HCT116 (cell line): ENCODE results near the gene GM2A.

Source experiments
- EZH2 ChIP-seq: fragments of 200-600 bp; sonication (generic); IDR thresholded peaks from 2 replicates; pipeline ENCODE4 v1.6.1; 2017; ENCODE audit warnings: antibody characterized with exemption, mixed run types
- EZH2phosphoT487 ChIP-seq: fragments of 200-600 bp; IDR thresholded peaks from 2 replicates; pipeline ENCODE4 v1.6.1; 2018; ENCODE audit warnings: antibody characterized with exemption, borderline replicate concordance
- FOSL1 ChIP-seq: IDR thresholded peaks from 2 replicates; pipeline ENCODE4 v1.6.1; 2012; ENCODE audit warnings: low read depth
- POLR2A ChIP-seq: IDR thresholded peaks from 2 replicates; pipeline ENCODE4 v1.7.0; 2011; ENCODE audit warnings: borderline replicate concordance; ENCODE audit not compliant: insufficient read depth, insufficient read length; ENCODE audit errors: extremely low read depth
- POLR2AphosphoS5 ChIP-seq: IDR thresholded peaks from 2 replicates; pipeline ENCODE4 v1.6.1; 2011; ENCODE audit warnings: mild to moderate bottlenecking, low read depth, low read length, moderate library complexity
- RAD21 ChIP-seq: IDR thresholded peaks from 2 replicates; pipeline ENCODE4 v1.6.1; 2012; ENCODE audit warnings: low read depth, mild to moderate bottlenecking
- SIN3A ChIP-seq: IDR thresholded peaks from 2 replicates; pipeline ENCODE4 v1.6.1; 2012; ENCODE audit warnings: low read depth
- SRF ChIP-seq: IDR thresholded peaks from 2 replicates; pipeline ENCODE4 v1.6.1; 2012; ENCODE audit warnings: low read depth
- TCF7L2 ChIP-seq: IDR thresholded peaks from 2 replicates; pipeline ENCODE4 v1.7.0; 2011; ENCODE audit warnings: borderline replicate concordance, inconsistent platforms; ENCODE audit not compliant: insufficient read depth, insufficient read length; ENCODE audit errors: extremely low read depth
- YY1 ChIP-seq: IDR thresholded peaks from 2 replicates; pipeline ENCODE4 v1.6.1; 2011; ENCODE audit warnings: low read length, low read depth, moderate library complexity, mild to moderate bottlenecking; ENCODE audit not compliant: insufficient replicate concordance; ENCODE audit errors: extremely low read depth
- TF ChIP-seq, protein P1 (sequence below), 3 experiments: fragments of 200-600 bp in 1 of 3; sonication (generic) in 1 of 3; IDR thresholded peaks in 2 of 3; conservative IDR thresholded peaks in 1 of 3; 2 replicates each; pipeline ENCODE4 v1.5.1; 2012 to 2017; ENCODE audit warnings: low read depth in 2 of 3, low read length in 2 of 3, antibody characterized with exemption in 1 of 3, borderline replicate concordance in 1 of 3, control low read depth in 1 of 3, mild to moderate bottlenecking in 1 of 3, mixed read lengths in 1 of 3, mixed run types in 1 of 3, moderate library complexity in 1 of 3; ENCODE audit not compliant: insufficient read depth in 1 of 3
- TF ChIP-seq, protein P2 (sequence below): IDR thresholded peaks from 2 replicates; pipeline ENCODE4 v1.6.1; 2012
- TF ChIP-seq, protein P3 (sequence below): IDR thresholded peaks from 2 replicates; pipeline ENCODE4 v1.6.1; 2011; ENCODE audit warnings: mild to moderate bottlenecking, low read length, moderate library complexity; ENCODE audit not compliant: insufficient replicate concordance; ENCODE audit errors: extremely low read depth

DNA sequence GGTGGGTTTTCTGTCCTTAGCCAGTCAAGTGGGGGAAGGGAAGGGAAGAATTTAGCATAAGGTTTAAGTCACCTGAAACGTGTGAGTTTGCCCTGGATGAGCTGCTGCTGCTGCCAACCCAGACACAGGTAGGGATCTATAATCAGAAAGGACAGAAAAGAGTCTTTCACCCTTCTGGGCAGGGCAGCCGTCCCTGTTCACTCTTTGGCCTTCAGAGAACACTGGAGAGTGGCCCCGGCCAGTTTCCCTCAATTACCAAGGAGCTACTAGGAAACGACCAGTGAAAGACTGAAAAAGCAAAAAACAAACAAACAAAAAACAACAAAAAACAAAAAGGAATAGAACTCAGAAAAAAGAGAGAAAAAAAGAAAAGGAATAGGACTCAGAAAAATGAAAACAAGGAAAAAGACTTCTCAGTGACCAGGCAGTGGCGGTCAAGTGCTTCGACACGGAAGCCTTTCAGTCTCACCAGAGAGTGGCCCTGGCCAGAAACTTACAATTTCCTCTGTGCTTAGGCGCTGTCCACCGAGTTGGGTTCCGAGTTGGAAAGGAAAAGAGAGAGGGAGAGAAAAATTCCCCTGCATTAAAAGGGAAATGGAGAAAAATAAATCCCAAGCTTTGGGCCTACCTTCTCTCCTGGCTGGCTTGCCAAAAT is 2.5 kb upstream of the GM2A start:
- TF ChIP-seq YY1 (no peak), EZH2 (no peak), EZH2phosphoT487 (no peak), POLR2A (no peak), TCF7L2 (no peak), RAD21 (0 out of 2 replicates have a peak, but pooled peaks have one; percentile 18), POLR2AphosphoS5 (no peak), SRF (no peak), SIN3A (no peak), FOSL1 (no peak)
- TF ChIP-seq, protein P1, sequence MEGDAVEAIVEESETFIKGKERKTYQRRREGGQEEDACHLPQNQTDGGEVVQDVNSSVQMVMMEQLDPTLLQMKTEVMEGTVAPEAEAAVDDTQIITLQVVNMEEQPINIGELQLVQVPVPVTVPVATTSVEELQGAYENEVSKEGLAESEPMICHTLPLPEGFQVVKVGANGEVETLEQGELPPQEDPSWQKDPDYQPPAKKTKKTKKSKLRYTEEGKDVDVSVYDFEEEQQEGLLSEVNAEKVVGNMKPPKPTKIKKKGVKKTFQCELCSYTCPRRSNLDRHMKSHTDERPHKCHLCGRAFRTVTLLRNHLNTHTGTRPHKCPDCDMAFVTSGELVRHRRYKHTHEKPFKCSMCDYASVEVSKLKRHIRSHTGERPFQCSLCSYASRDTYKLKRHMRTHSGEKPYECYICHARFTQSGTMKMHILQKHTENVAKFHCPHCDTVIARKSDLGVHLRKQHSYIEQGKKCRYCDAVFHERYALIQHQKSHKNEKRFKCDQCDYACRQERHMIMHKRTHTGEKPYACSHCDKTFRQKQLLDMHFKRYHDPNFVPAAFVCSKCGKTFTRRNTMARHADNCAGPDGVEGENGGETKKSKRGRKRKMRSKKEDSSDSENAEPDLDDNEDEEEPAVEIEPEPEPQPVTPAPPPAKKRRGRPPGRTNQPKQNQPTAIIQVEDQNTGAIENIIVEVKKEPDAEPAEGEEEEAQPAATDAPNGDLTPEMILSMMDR (IDR thresholded peaks at IDR 0.05 in 2 of 3, conservative IDR thresholded peaks at IDR 0.05 in 1 of 3; ENCODE audit: borderline replicate concordance in 1 of 3, insufficient read depth in 1 of 3, low read depth in 2 of 3, low read length in 2 of 3), result no peak
- TF ChIP-seq, protein P2, sequence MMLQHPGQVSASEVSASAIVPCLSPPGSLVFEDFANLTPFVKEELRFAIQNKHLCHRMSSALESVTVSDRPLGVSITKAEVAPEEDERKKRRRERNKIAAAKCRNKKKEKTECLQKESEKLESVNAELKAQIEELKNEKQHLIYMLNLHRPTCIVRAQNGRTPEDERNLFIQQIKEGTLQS, result no peak
- TF ChIP-seq, protein P3, sequence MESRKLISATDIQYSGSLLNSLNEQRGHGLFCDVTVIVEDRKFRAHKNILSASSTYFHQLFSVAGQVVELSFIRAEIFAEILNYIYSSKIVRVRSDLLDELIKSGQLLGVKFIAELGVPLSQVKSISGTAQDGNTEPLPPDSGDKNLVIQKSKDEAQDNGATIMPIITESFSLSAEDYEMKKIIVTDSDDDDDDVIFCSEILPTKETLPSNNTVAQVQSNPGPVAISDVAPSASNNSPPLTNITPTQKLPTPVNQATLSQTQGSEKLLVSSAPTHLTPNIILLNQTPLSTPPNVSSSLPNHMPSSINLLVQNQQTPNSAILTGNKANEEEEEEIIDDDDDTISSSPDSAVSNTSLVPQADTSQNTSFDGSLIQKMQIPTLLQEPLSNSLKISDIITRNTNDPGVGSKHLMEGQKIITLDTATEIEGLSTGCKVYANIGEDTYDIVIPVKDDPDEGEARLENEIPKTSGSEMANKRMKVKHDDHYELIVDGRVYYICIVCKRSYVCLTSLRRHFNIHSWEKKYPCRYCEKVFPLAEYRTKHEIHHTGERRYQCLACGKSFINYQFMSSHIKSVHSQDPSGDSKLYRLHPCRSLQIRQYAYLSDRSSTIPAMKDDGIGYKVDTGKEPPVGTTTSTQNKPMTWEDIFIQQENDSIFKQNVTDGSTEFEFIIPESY, result no peak
